Measurements from ENCODE around the gene ACTN2.

- TF ChIP-seq CTCF (IDR thresholded peaks at IDR 0.05; ENCODE audit: low read depth, low read length, poor library complexity, severe bottlenecking), result no peak
- no peak for TF ChIP-seq EZH2phosphoT487 (IDR thresholded peaks at IDR 0.05; ENCODE audit: borderline replicate concordance, low read length)
Measured at GRCh38 chr1:236785477-236785876, 99.2 kb downstream of the ACTN2 start.
